Measurements from ENCODE around the gene PAK2.
"Not testable (repeated sequence)": the region's sequence is repeated elsewhere in the genome, so short reads cannot be mapped to it uniquely, and the experiment has no call there.

Gene PAK2

DNA sequence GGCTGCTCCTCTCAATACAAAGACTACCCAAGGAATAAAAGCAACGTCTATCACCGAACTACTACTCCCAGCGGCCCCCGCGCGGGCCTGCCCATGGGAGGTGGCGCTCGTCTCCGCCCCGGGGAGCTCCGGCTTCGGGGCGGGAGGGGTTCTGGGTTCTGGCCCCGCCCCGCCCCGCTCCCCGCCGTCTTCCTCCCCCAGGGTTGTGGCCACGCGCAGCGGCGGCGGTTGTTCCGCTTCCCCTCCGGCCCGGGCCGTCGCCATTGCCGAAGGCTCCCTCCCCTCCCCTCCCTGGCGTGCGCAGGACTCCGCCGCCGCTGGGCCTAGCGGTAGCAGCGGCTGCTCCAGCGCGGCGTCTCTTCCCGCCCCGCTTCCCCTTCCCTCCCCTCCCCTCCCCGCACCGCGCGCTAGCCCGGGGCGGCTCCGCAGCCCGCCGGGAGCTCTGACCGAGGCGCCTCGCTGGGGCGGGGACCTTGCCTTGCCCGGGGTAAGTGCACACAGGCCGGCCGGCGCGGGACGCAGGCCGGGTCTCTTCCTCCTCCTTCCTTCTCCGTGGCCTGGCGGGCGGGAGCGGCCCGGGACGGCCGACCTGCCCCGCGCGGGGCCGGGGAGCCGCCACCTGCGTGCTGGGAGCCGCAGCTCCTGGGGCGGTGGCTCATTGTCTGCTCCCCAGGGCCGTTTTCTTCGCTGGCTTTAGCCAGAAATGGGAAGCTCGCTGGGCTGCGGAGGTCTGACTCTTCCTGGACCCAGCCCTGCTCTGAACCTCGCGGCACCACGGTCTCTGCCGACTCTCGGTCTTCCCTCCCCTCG is at the start of gene PAK2:
Gene PAK2, plus strand, starts transcription at position 187 of the 810 bp plus-strand sequence. CDS start 42,790 bp downstream, outside the sequence.
- DNase-seq: peak; percentile 90 to 93

DNA sequence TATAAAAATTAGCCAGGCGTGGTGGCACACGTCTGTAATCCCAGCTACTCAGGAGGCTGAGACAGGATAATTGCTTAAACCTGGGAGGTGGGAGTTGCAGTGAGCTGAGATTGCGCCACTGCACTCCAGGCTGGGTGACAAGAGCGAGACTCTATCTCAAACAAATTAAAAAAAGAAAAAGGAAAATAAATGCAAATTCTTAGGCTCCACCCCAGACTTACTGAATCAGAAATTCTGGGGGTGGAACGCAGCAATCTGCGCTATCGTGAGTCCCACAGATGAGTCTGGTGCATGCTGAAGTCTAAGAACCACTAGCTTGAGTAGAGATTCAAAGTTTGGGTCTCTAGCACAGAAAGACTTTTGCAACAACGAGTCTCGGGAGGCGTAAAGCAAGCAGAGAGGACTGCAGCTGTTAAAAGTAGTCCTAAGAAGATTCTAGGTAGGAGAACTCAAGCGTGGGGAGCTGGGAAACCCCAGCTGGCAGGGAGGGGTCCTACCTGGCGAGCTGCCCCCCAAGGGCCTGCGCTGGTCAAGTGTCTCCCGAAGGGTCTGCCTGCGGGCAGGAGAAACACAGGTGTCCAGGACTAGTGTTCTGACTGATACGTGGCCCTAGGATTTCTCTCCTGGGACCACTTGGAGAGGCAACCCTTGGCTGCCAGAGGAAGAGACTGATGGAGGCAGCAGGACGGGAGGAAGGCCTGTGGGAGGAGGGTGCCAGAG is 49.6 kb upstream of the PAK2 start:
- DNase-seq: no peak

GRCh38 chr3:196691386-196691785 is 48.3 kb upstream of the PAK2 start:
- no peak for DNase-seq

DNA sequence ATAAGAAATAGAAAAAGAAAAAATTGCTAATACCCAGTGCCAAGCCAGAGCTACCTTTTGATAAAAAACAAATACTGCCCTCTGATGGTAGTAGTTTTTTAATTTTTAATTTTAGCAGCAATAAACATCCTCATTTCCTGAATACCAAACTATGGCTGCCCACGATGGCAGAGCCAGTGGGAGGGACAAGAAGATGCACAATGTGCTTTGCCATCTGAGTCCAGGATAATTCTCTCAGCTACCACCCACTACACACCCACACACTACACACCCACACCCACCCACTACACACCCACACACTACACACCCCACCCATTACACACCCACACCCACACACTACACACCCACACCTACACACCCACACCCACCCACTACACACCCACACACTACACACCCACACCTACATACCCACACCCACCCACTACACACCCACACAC is 45.4 kb upstream of the PAK2 start:
- DNase-seq: peak; percentile 25 to 34

DNA sequence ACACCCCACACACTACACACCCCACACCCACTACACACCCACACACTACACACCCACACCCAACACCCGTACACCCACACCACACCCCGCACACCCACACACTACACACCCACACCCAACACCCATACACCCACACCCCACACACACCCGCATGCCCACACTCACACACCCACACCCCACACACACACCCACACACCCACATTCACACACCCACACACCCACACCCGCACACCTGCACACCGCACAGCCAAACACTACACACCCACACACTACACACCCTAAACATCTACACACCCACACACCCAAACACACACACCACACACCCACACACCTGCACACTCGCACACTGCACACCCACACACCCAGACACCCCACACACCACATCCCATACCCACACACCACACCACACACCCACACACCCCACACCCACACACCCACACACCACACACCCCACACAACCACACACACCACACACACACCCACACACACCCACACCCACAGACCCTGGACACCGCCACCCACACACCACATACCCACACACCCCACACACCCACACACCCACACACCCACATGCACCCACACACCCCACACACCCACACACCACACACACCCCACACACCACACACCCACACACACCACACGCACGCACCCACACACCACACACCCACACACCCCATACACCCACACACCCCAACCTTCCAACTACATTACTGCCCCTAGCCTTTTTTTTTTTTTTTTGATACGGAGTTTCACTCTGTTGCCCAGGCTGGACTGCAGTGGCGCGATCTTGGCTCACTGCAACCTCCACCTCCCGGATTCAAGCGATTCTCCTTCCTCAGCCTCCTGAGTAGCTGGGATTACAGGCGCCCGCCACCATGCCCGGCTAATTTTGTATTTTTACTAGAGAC is 44.5 kb upstream of the PAK2 start:
- peak; percentile 34 to 37 for DNase-seq

- no peak for DNase-seq
Measured at GRCh38 chr3:196695849-196696226, 43.8 kb upstream of the PAK2 start.

GRCh38 chr3:196697270-196697669 is 42.4 kb upstream of the PAK2 start:
- no peak for DNase-seq

- DNase-seq: no peak
Measured at GRCh38 chr3:196699749-196700148, 39.9 kb upstream of the PAK2 start.

- DNase-seq: no peak
Measured at GRCh38 chr3:196700801-196701200, 38.9 kb upstream of the PAK2 start.

DNA sequence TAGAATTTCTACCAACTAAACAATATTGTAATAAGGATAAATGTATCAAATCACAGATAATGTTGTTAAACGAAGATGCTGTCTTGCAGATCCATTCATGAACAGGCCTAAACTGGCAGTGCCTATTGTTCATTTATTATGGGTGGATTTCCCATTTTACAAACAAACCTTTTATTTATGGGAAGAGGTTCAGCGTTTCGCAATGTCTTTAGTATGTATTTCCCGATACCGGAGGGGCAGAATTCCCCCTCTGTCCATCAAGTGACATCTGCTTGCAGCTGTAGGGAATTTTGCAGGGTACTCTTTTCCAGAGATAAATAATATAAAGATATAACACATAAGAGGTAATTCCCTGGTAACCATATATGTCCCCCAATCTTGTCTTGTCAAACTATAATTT is 33.3 kb upstream of the PAK2 start:
- no peak for DNase-seq

- no peak for DNase-seq
Measured at GRCh38 chr3:196706731-196707130, 32.9 kb upstream of the PAK2 start.

DNA sequence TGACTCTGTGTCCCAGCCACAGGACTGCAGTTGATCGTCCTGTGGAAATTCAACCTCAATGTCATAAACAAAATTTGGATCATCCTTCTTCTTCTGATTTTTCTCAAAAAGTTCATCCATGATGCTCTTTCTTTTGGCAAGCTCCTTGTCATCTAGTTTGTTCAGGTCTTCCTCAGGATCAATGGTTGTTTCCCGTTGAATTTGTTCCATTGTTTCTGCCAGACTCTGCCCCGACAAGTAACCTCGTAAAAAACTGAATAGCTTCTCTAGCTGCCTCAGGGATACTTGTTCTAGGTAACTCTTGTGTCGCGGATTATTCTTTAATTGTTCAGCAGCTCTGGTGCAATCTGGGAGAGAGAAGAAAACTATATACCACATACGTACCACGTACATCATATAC is 32.1 kb upstream of the PAK2 start:
- no peak for DNase-seq

DNA sequence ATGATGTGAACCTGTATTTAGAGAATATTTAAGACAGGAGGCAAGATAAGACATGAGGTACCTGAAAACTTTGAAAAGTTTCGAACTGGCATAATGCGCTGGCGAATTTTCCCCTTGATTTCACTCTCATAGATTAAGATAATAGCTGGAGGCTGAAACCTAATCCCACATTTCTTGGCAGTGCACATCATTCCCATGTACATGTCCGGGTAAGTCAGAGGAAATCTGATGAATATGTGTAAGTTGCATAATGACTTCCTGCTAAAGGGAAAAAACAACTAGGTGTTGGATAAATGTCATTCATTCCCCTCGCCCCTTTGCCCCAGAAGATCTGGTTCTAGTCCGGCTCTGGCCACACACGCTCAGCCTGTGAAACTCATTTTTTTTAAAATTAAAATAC is 31.2 kb upstream of the PAK2 start:
- no peak for DNase-seq

GRCh38 chr3:196711838-196712513 is 27.7 kb upstream of the PAK2 start, which contains the start of the genes CEP19 and PIGX:
Gene CEP19 (minus strand): TSS chr3:196712250. CDS start chr3:196708657, 3,593 bp downstream.
Gene PIGX (plus strand): TSS chr3:196712377.
- DNase-seq: peak; percentile 93 to 95

GRCh38 chr3:196712514-196713413 is 26.9 kb upstream of the PAK2 start:
- no peak for DNase-seq

GRCh38 chr3:196717162-196717561 is 22.5 kb upstream of the PAK2 start:
- not testable (repeated sequence) for DNase-seq

- DNase-seq: no peak
Measured at GRCh38 chr3:196721097-196721496, 18.6 kb upstream of the PAK2 start.

DNA sequence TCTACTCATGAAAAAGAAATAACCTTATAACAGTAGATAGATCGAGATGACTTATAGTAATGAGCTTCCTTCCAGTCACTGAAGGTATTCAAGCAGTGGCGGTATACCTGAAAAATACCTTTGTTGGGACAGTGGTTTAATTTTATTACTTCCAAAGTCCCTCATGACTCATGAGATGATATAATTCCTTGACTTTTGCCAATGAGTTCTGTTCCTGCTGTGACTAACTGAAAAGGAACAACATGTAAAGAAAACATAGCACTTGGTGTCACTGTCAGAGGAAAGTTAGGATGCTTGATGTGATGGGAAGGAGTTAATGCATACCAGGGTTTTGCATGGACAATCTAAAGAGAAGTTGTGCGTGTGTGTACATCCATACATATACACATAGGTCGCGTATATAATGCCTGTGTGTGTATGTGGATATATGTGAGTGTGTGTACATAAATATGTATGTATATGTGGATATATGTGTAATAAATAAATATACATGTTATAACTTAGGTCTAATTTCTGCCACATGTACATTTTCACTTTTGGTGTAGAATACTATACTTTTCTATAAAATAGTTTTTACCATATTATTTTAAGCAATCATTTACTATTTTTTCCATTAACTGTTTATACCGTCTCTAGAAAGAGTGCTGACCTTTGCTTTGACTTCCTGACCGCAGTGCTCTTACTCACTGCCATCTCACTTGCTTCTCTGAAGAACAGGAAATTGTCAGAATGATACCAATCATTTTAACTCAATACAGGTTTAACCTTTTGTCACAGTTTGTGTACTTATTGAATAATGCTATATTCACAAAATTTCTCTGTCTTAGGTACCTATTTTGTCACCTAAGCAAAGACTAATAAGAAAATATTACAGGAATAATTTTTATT is 12.6 kb upstream of the PAK2 start:
- peak in 1 of 2 experiments; percentile 35 for DNase-seq

GRCh38 chr3:196735751-196736150 is 3.9 kb upstream of the PAK2 start:
- DNase-seq: no peak
